ENCODE measurements around the gene CACNA1C. TPM values are rescaled to one million over a fixed set of nuclear protein-coding genes. Genes with fewer than 3 reads are reported as not detected.

Gene CACNA1C
- total RNA-seq, 1 experiment from 2014 or later = 1.1 TPM

GRCh38 chr12:2222691-2223090 lies 169.9 kb downstream of the CACNA1C start:
- no CpG with 5 or more reads among the region's 2 CpGs for WGBS (ENCODE audit: extremely low coverage, insufficient read length, low lambda C conversion rate)
- TF ChIP-seq, protein P1, sequence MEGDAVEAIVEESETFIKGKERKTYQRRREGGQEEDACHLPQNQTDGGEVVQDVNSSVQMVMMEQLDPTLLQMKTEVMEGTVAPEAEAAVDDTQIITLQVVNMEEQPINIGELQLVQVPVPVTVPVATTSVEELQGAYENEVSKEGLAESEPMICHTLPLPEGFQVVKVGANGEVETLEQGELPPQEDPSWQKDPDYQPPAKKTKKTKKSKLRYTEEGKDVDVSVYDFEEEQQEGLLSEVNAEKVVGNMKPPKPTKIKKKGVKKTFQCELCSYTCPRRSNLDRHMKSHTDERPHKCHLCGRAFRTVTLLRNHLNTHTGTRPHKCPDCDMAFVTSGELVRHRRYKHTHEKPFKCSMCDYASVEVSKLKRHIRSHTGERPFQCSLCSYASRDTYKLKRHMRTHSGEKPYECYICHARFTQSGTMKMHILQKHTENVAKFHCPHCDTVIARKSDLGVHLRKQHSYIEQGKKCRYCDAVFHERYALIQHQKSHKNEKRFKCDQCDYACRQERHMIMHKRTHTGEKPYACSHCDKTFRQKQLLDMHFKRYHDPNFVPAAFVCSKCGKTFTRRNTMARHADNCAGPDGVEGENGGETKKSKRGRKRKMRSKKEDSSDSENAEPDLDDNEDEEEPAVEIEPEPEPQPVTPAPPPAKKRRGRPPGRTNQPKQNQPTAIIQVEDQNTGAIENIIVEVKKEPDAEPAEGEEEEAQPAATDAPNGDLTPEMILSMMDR (conservative IDR thresholded peaks at IDR 0.05) = no peak
- Mint-ChIP-seq H3K4me3 (no peak overlapping the region), H3K4me1 (peaks cover 0 to 6% of the 10 kb centered on the region in 2 experiments; a peak in 1 of 4 replicates), H3K27me3 (ENCODE audit: low read depth) (peaks cover 1% of the 10 kb centered on the region), H3K27ac (no peak overlapping the region), H3K9me3 (no peaks in the 10 kb centered on the region), H3K36me3 (ENCODE audit: insufficient read depth in 1 of 3, low read depth in 3 of 3) (no peaks in the 10 kb centered on the region)
- no peak overlapping the region for H3K23ac ChIP-seq (ENCODE audit: insufficient read length, low read depth, low read length)
- H3K4ac ChIP-seq (ENCODE audit: low read depth, low read length) = no peak overlapping the region
- H3T11ph ChIP-seq (ENCODE audit: low read length) = no peak overlapping the region
- no peak overlapping the region for H2BK20ac ChIP-seq (ENCODE audit: low read depth, low read length, poor library complexity, severe bottlenecking)
- H3K4me2 ChIP-seq (ENCODE audit: insufficient read depth, insufficient read length, low read length) = no peak overlapping the region
- no peak overlapping the region for H4K8ac ChIP-seq (replicated peaks; ENCODE audit: insufficient read length, low read depth, low read length)
- no peak overlapping the region for H2BK12ac ChIP-seq (ENCODE audit: insufficient read length, low read depth, low read length)
- no peak overlapping the region for H3K14ac ChIP-seq (ENCODE audit: insufficient read depth, low read length)
- no peak overlapping the region for H3K27ac ChIP-seq (ENCODE audit: insufficient read length, low read depth, low read length)
- H3K23me2 ChIP-seq (ENCODE audit: insufficient read length, low read depth, low read length, poor library complexity, severe bottlenecking) = no peaks in the 10 kb centered on the region
- no peak overlapping the region for H2BK120ac ChIP-seq (ENCODE audit: low read depth, low read length, poor library complexity, severe bottlenecking)
- no peaks in the 10 kb centered on the region for H3K27me3 ChIP-seq (ENCODE audit: insufficient read depth, low read length)
- no peak overlapping the region for H2AFZ ChIP-seq (ENCODE audit: low read length)
- H4K20me1 ChIP-seq (ENCODE audit: control insufficient read depth, insufficient read depth, insufficient read length) = no peaks in the 10 kb centered on the region
- H3K9ac ChIP-seq (ENCODE audit: extremely low read depth, insufficient read length, low read length) = no peak overlapping the region
- no peaks in the 10 kb centered on the region for H3K79me1 ChIP-seq (ENCODE audit: insufficient read depth, low read depth, low read length, poor library complexity, severe bottlenecking)
- no peaks in the 10 kb centered on the region for H3K4me1 ChIP-seq (ENCODE audit: insufficient read depth, low read length)
- H2BK5ac ChIP-seq (ENCODE audit: insufficient read length, low read length) = no peak overlapping the region
- no peak overlapping the region for H3K18ac ChIP-seq (ENCODE audit: insufficient read length, low read depth, low read length)
- H2AK5ac ChIP-seq (ENCODE audit: insufficient read length, low read length) = no peak overlapping the region
- no peak for DNase-seq
- H3K9me3 ChIP-seq (ENCODE audit: control insufficient read depth, low read depth, low read length) = no peaks in the 10 kb centered on the region
- H2BK15ac ChIP-seq (ENCODE audit: low read depth, low read length) = no peak overlapping the region
- H4K5ac ChIP-seq (ENCODE audit: insufficient read length, low read depth, low read length) = no peak overlapping the region
- H3K56ac ChIP-seq (ENCODE audit: insufficient read length, low read depth, low read length) = no peak overlapping the region
- H4K91ac ChIP-seq (ENCODE audit: insufficient read length, low read depth, low read length) = no peak overlapping the region
- H3K79me2 ChIP-seq (ENCODE audit: insufficient read depth, low read length) = no peaks in the 10 kb centered on the region

All from H9 (cell line).